GM21367 (cell line): Measurements from ENCODE around the gene HRCT1.
"Not testable (repeated sequence)": the region's sequence is repeated elsewhere in the genome, so short reads cannot be mapped to it uniquely, and the experiment has no call there.

Source experiments
- ATAC-seq: cut with Tn5 transposase; IDR thresholded peaks from one replicate; pipeline ENCODE4 v1.9.1; 2021; ENCODE audit not compliant: unreplicated experiment

Gene HRCT1

GRCh38 chr9:35905912-35906679 lies at the start of gene HRCT1:
Gene HRCT1, plus strand, starts transcription at chr9:35906202. Its CDS starts 86 bp downstream, at chr9:35906288.
- no peak for ATAC-seq

- no peak for ATAC-seq
Measured at GRCh38 chr9:35856206-35856605, 49.8 kb upstream of the HRCT1 start.

- no peak for ATAC-seq
Measured at GRCh38 chr9:35856882-35857281, 49.1 kb upstream of the HRCT1 start.

- ATAC-seq = no peak
Measured at GRCh38 chr9:35858458-35858857, 47.5 kb upstream of the HRCT1 start.

GRCh38 chr9:35859310-35859989 lies 46.6 kb upstream of the HRCT1 start:
- ATAC-seq = no peak

GRCh38 chr9:35859990-35860339 lies 46.0 kb upstream of the HRCT1 start:
- no peak for ATAC-seq

GRCh38 chr9:35861161-35861897 lies 44.7 kb upstream of the HRCT1 start:
- no peak for ATAC-seq

- ATAC-seq = no peak
Measured at GRCh38 chr9:35862328-35862727, 43.7 kb upstream of the HRCT1 start.

- no peak for ATAC-seq
Measured at GRCh38 chr9:35863583-35863982, 42.4 kb upstream of the HRCT1 start.

GRCh38 chr9:35864695-35865255 lies 41.2 kb upstream of the HRCT1 start:
- no peak for ATAC-seq

GRCh38 chr9:35867538-35867937 lies 38.5 kb upstream of the HRCT1 start:
- no peak for ATAC-seq

- ATAC-seq = no peak
Measured at GRCh38 chr9:35868933-35869332, 37.1 kb upstream of the HRCT1 start.

- ATAC-seq = no peak
Measured at GRCh38 chr9:35869621-35870216, 36.3 kb upstream of the HRCT1 start.

GRCh38 chr9:35870351-35870923 lies 35.6 kb upstream of the HRCT1 start, which contains the start of gene OR13J1:
Gene OR13J1, minus strand, starts transcription at chr9:35870401. Its CDS starts 0 bp downstream, at chr9:35870401.
- no peak for ATAC-seq

GRCh38 chr9:35871545-35871944 lies 34.5 kb upstream of the HRCT1 start:
- ATAC-seq = no peak

GRCh38 chr9:35872505-35872904 lies 33.5 kb upstream of the HRCT1 start:
- ATAC-seq = no peak

- no peak for ATAC-seq
Measured at GRCh38 chr9:35882263-35882848, 23.6 kb upstream of the HRCT1 start.

- ATAC-seq = no peak
Measured at GRCh38 chr9:35882996-35883395, 23.0 kb upstream of the HRCT1 start.

- not testable (repeated sequence) for ATAC-seq
Measured at GRCh38 chr9:35884908-35885307, 21.1 kb upstream of the HRCT1 start.

GRCh38 chr9:35891646-35892045 lies 14.4 kb upstream of the HRCT1 start:
- no peak for ATAC-seq
